DOHH2 (cell line): ENCODE results near the gene GLI2.

Source experiments
- H3F3A ChIP-seq: fragments of 200-600 bp; sonication (generic), shearing (Covaris generic); 2 replicates; pipeline ENCODE4 v1.6.0; 2016; ENCODE audit warnings: antibody characterized with exemption, mild to moderate bottlenecking; ENCODE audit not compliant: control insufficient read depth, insufficient read depth
- H3K27ac ChIP-seq: fragments of 200-600 bp; sonication (generic); 2 replicates; pipeline ENCODE4 v1.5.1; 2014; ENCODE audit warnings: low read depth, mild to moderate bottlenecking, low read length, moderate library complexity
- H3K27me3 ChIP-seq: fragments of 200-600 bp; sonication (generic); 2 replicates; pipeline ENCODE4 v1.6.1; 2014; ENCODE audit warnings: mild to moderate bottlenecking, low read length, mixed read lengths; ENCODE audit not compliant: control insufficient read depth
- H3K36me3 ChIP-seq: fragments of 200-600 bp; sonication (generic); 2 replicates; pipeline ENCODE4 v1.6.1; 2014; ENCODE audit warnings: mild to moderate bottlenecking, low read length, moderate library complexity, mixed read lengths; ENCODE audit not compliant: control insufficient read depth
- H3K4me1 ChIP-seq: fragments of 200-600 bp; sonication (generic); 2 replicates; pipeline ENCODE4 v1.6.1; 2014; ENCODE audit warnings: mild to moderate bottlenecking, low read length, mixed read lengths; ENCODE audit not compliant: control insufficient read depth
- H3K4me2 ChIP-seq: fragments of 200-600 bp; sonication (generic); 2 replicates; pipeline ENCODE4 v1.6.0; 2014; ENCODE audit warnings: mild to moderate bottlenecking, low read length, moderate library complexity
- H3K4me3 ChIP-seq: fragments of 200-600 bp; sonication (generic); 2 replicates; pipeline ENCODE4 v1.5.1; 2014; ENCODE audit warnings: mild to moderate bottlenecking, low read length, mixed read lengths
- H3K79me2 ChIP-seq: fragments of 200-600 bp; sonication (generic); 2 replicates; pipeline ENCODE4 v1.6.1; 2014; ENCODE audit warnings: mild to moderate bottlenecking, low read length, mixed read lengths; ENCODE audit not compliant: control insufficient read depth
- H3K9me2 ChIP-seq: fragments of 200-600 bp; sonication (generic); replicated peaks from 2 replicates; pipeline ENCODE4 v1.6.1; 2014; ENCODE audit warnings: mild to moderate bottlenecking, low read length, mixed read lengths; ENCODE audit not compliant: control insufficient read depth
- H3K9me3 ChIP-seq: fragments of 200-600 bp; sonication (generic); 2 replicates; pipeline ENCODE4 v1.6.1; 2014; ENCODE audit warnings: antibody characterized with exemption, low read length, mixed read lengths; ENCODE audit not compliant: control insufficient read depth, insufficient read depth
- H4K20me1 ChIP-seq: fragments of 200-600 bp; sonication (generic); 2 replicates; pipeline ENCODE4 v1.6.0; 2014; ENCODE audit warnings: low read depth, mild to moderate bottlenecking, antibody characterized with exemption, low read length, moderate library complexity; ENCODE audit not compliant: control insufficient read depth, insufficient read depth
- EZH2phosphoT487 ChIP-seq: fragments of 200-600 bp; sonication (generic); IDR thresholded peaks from 2 replicates; pipeline ENCODE4 v1.6.1; 2017; ENCODE audit warnings: borderline replicate concordance, mild to moderate bottlenecking, antibody characterized with exemption, low read length, moderate library complexity, mixed read lengths
- TF ChIP-seq, protein P1 (sequence below): fragments of 200-600 bp; sonication (generic); IDR thresholded peaks from one replicate; pipeline ENCODE4 v1.5.1; 2014; ENCODE audit warnings: antibody characterized with exemption, mild to moderate bottlenecking, low read depth, low read length; ENCODE audit not compliant: poor library complexity, severe bottlenecking

GLI2 gene

DNA sequence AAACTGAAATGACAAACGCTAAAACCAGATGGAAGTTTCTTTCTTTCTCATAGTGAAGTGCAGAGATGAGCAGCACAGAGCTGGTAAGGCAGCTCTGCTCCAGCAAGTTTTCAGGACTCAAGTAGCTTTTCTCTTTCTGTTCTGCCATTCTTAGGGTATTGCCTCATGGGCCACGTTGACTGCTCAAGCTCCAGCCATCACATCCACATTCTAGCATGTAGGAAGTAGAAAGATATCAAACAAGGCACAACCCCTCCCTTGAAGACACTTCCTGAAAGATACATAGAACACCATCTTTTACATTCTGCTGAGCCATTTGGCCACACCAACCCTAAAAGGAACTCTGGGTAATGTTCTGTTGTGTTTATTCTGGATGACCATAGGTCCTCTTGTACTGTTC lies 48.5 kb upstream of the GLI2 start:
- Histone ChIP-seq H3K27me3 (no peaks in the 10 kb centered on the region), H3K4me3 (no peak overlapping the region), H3K27ac (no peak overlapping the region), H3K36me3 (no peaks in the 10 kb centered on the region), H3K9me3 (no peaks in the 10 kb centered on the region), H4K20me1 (no peaks in the 10 kb centered on the region), H3K4me2 (no peak overlapping the region), H3F3A (no peaks in the 10 kb centered on the region), H3K4me1 (no peaks in the 10 kb centered on the region), H3K9me2 (no peaks in the 10 kb centered on the region), H3K79me2 (no peaks in the 10 kb centered on the region)
- TF ChIP-seq, protein P1, sequence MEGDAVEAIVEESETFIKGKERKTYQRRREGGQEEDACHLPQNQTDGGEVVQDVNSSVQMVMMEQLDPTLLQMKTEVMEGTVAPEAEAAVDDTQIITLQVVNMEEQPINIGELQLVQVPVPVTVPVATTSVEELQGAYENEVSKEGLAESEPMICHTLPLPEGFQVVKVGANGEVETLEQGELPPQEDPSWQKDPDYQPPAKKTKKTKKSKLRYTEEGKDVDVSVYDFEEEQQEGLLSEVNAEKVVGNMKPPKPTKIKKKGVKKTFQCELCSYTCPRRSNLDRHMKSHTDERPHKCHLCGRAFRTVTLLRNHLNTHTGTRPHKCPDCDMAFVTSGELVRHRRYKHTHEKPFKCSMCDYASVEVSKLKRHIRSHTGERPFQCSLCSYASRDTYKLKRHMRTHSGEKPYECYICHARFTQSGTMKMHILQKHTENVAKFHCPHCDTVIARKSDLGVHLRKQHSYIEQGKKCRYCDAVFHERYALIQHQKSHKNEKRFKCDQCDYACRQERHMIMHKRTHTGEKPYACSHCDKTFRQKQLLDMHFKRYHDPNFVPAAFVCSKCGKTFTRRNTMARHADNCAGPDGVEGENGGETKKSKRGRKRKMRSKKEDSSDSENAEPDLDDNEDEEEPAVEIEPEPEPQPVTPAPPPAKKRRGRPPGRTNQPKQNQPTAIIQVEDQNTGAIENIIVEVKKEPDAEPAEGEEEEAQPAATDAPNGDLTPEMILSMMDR = no peak
- no peak for TF ChIP-seq EZH2phosphoT487

DNA sequence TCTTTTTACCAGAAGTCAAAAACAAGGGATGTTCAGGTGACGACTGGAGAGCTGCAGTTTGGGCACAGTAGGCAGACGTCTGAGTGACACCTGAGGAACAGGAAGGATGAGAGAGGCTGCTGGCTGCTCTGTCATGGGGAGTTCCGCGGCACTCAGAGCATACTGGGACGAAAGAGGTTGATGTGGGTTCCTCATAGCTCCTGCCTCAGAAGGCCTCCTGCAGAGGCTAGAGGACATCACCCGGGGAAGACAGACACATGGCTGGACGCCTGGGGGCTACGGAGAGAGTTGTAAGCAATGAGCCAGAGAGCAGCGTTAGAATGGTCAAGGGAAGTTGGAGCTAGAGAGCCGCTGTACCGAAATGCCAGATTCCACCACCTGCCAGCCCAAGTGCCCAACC lies 45.1 kb upstream of the GLI2 start:
- H3K4me1 ChIP-seq = no peaks in the 10 kb centered on the region
- no peaks in the 10 kb centered on the region for H3K9me3 ChIP-seq
- no peak overlapping the region for H3K4me2 ChIP-seq
- H3K79me2 ChIP-seq = no peaks in the 10 kb centered on the region
- TF ChIP-seq EZH2phosphoT487 = no peak
- TF ChIP-seq, protein P1 = no peak
- no peak overlapping the region for H3K27ac ChIP-seq
- H3K27me3 ChIP-seq = no peaks in the 10 kb centered on the region; the same call in 1 of the 2 replicates
- no peak overlapping the region for H3K4me3 ChIP-seq
- H3F3A ChIP-seq = no peaks in the 10 kb centered on the region
- no peaks in the 10 kb centered on the region for H3K36me3 ChIP-seq
- H3K9me2 ChIP-seq = no peaks in the 10 kb centered on the region
- no peaks in the 10 kb centered on the region for H4K20me1 ChIP-seq

DNA sequence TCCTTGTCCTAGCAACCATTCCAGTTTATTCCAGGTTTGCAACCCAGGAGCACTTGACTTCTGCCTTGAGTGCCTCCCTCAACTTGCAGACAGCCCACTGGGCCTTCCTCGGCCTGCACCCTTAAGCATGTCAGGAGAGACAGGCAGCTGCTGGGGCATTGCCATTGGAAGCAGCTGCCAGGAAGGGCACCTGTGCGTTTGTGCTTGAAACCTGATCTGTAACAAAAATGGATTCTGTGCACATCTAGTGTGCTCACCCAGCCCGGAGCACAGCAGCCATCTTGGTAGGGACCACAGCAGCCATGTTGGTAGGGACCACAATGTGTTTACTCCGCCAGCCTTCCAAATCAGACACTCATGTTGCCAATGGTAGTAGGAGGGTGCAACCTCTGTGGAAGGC lies 44.3 kb upstream of the GLI2 start:
- no peaks in the 10 kb centered on the region for H3K36me3 ChIP-seq
- peaks cover 8% of the 10 kb centered on the region for H3K27me3 ChIP-seq
- H3K4me2 ChIP-seq = no peak overlapping the region
- H3K9me2 ChIP-seq = no peaks in the 10 kb centered on the region
- TF ChIP-seq, protein P1 = no peak
- no peak for TF ChIP-seq EZH2phosphoT487
- H3F3A ChIP-seq = no peaks in the 10 kb centered on the region
- H3K4me1 ChIP-seq = no peaks in the 10 kb centered on the region
- H4K20me1 ChIP-seq = no peaks in the 10 kb centered on the region
- H3K27ac ChIP-seq = no peak overlapping the region
- no peak overlapping the region for H3K4me3 ChIP-seq
- H3K9me3 ChIP-seq = no peaks in the 10 kb centered on the region
- no peaks in the 10 kb centered on the region for H3K79me2 ChIP-seq

DNA sequence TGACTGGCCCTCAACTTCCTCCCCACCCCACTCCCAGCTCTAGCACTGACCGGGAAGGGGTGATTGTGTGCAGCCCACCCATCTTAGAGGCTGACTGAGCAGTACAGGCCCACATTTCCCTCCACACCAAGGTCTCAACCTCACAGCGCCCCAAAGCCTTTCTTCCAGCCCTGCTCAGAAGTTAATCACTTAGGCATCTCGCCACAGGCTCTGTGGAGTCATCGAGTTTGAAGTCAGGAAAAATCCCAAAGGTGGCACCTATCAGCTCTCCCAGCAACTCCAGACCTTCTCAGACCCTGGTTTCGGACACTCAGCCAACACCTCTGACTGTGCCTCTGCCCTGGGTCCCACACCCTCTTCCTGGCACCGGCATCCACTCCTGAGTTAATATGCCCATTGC lies 43.0 kb upstream of the GLI2 start:
- H3K27me3 ChIP-seq = peaks cover 11% of the 10 kb centered on the region

More for the DNA sequence above, 43.0 kb upstream of the GLI2 start:
- TF ChIP-seq EZH2phosphoT487 = no peak
- no peak overlapping the region for H3K4me2 ChIP-seq
- no peaks in the 10 kb centered on the region for H3F3A ChIP-seq
- H3K9me2 ChIP-seq = no peaks in the 10 kb centered on the region
- no peaks in the 10 kb centered on the region for H3K79me2 ChIP-seq
- no peaks in the 10 kb centered on the region for H3K9me3 ChIP-seq
- no peak overlapping the region for H3K4me3 ChIP-seq
- no peaks in the 10 kb centered on the region for H3K36me3 ChIP-seq
- no peaks in the 10 kb centered on the region for H3K4me1 ChIP-seq
- no peaks in the 10 kb centered on the region for H4K20me1 ChIP-seq
- no peak overlapping the region for H3K27ac ChIP-seq
